Measurements from ENCODE around the gene CYFIP1. TPM values are rescaled to one million over a fixed set of nuclear protein-coding genes. Genes with fewer than 3 reads are reported as not detected.

CYFIP1 gene
- polyA plus RNA-seq, 1 experiment = 93.4 TPM

Other genes starting within 250 kb of the CYFIP1 start
- 24.0 and 31.6 TPM in 2 replicates for gene NIPA1, start 193.7 kb downstream of the CYFIP1 start, polyA plus RNA-seq (2011; rRNA removed)
- 46.6 and 67.5 TPM in 2 replicates for gene NIPA2, start 141.7 kb downstream of the CYFIP1 start, polyA plus RNA-seq (2011; rRNA removed)
- gene TUBGCP5, start 59.2 kb upstream of the CYFIP1 start, polyA plus RNA-seq (2011; rRNA removed) = 10.9 and 14.0 TPM in 2 replicates
- not detected in 2 replicates for gene GOLGA6L1, start 156.5 kb upstream of the CYFIP1 start, polyA plus RNA-seq (2011; rRNA removed)